GM23248 (cell line): ENCODE results near the gene ZNF791.

Experiments used
- EZH2 ChIP-seq: fragments of 200-600 bp; sonication (generic); IDR thresholded peaks from 2 replicates; pipeline ENCODE4 v1.6.1; 2018; ENCODE audit warnings: antibody characterized with exemption, mild to moderate bottlenecking; ENCODE audit not compliant: insufficient read depth, poor library complexity, severe bottlenecking
- EZH2phosphoT487 ChIP-seq: fragments of 200-600 bp; sonication (generic); IDR thresholded peaks from 2 replicates; pipeline ENCODE4 v1.6.1; 2018; ENCODE audit warnings: antibody characterized with exemption, moderate library complexity, mild to moderate bottlenecking, low read depth; ENCODE audit not compliant: insufficient read depth

- TF ChIP-seq EZH2phosphoT487: no peak
- no peak for TF ChIP-seq EZH2
These were observed 59.6 kb downstream of the ZNF791 start for GRCh38 chr19:12670159-12670928.
